K562 (cell line): ENCODE results near the gene PRKAR1B. TPM values are rescaled to one million over a fixed set of nuclear protein-coding genes. Genes with fewer than 3 reads are reported as not detected.

Experiments
- ATAC-seq: fragments of 200-7000 bp; cut with Tn5 transposase; 3 replicates; pipeline ENCODE4 v1.9.1; 2020; ENCODE audit warnings: moderate library complexity
- BruUV-seq: library from RNA; stranded (reverse); fragments of 400-500 nt; replicated peaks from 2 replicates; lab custom pipeline; 2021; lab: Mats Ljungman, UMichigan
- CTCF ChIA-PET: fragments of 300-600 bp; formaldehyde crosslinking; extraction: SDS; loops from one replicate; lab custom pipeline; 2021; ENCODE audit warnings: low intra/inter-chr PET ratio; lab: Yijun Ruan, JAX
- POLR2A ChIA-PET: fragments of 300-600, 350-650 bp; sonication (Branson Sonifier 250); formaldehyde crosslinking; extraction: SDS; loops from one replicate; lab custom pipeline; 2021; ENCODE audit warnings: antibody characterized with exemption, inconsistent platforms; lab: Yijun Ruan, JAX
- DNase-seq, 4 experiments: peaks; one replicate each; pipeline versions ENCODE4 v3.0.0 to v3.0.0-alpha.2; 2011 to 2018; ENCODE audit warnings: low spot score in 3 of 4, mixed read lengths in 3 of 4; ENCODE audit errors: extremely low read depth in 1 of 4
- FAIRE-seq: peaks from 2 replicates; lab custom pipeline; 2011; peaks lifted over from hg19 to GRCh38; lab: Jason Lieb, UNC
- H2AFZ ChIP-seq: 2 replicates; pipeline ENCODE4 v1.6.0; 2011; ENCODE audit warnings: low read depth, low read length, control low read depth, inconsistent platforms
- H3K27ac ChIP-seq: fragments of 200-600 bp; 3 replicates; pipeline ENCODE4 v1.8.0; 2011; ENCODE audit warnings: low read depth, mild to moderate bottlenecking, control low read depth, inconsistent platforms, low read length, moderate library complexity, mixed read lengths; ENCODE audit errors: extremely low read depth
- H3K27me3 ChIP-seq, 2 experiments: fragments of 300-600 bp in 1 of 2; 2 replicates in 1 of 2; 3 replicates in 1 of 2; pipeline versions ENCODE4 v1.6.0 to v1.8.0; 2011; ENCODE audit warnings: inconsistent platforms in 2 of 2, low read length in 2 of 2, mild to moderate bottlenecking in 1 of 2, mixed read lengths in 1 of 2, moderate library complexity in 1 of 2; ENCODE audit not compliant: control insufficient read depth in 2 of 2, insufficient read depth in 2 of 2
- H3K36me3 ChIP-seq: fragments of 300-600 bp; 3 replicates; pipeline ENCODE4 v1.8.0; 2011; ENCODE audit warnings: mild to moderate bottlenecking, low read length, inconsistent platforms; ENCODE audit not compliant: control insufficient read depth, insufficient read depth
- H3K4me1 ChIP-seq, 2 experiments: fragments of 200-600 bp in 1 of 2; replicated peaks in 1 of 2; 2 replicates in 1 of 2; 3 replicates in 1 of 2; pipeline versions ENCODE4 v1.5.1 to v1.8.0; 2011; ENCODE audit warnings: inconsistent platforms in 2 of 2, low read length in 2 of 2, mild to moderate bottlenecking in 1 of 2, mixed read lengths in 1 of 2, moderate library complexity in 1 of 2; ENCODE audit not compliant: control insufficient read depth in 2 of 2, insufficient read depth in 2 of 2
- H3K4me2 ChIP-seq: 2 replicates; pipeline ENCODE4 v1.6.1; 2011; ENCODE audit warnings: low read length, control low read depth, inconsistent platforms, mixed read lengths; ENCODE audit not compliant: insufficient read depth
- H3K4me3 ChIP-seq: fragments of 200-600 bp; sonication (generic), shearing (Covaris generic); 2 replicates; pipeline ENCODE4 v1.5.1; 2016; ENCODE audit warnings: control low read depth, inconsistent platforms
- H3K79me2 ChIP-seq: fragments of 200-600 bp; 3 replicates; pipeline ENCODE4 v1.8.0; 2011; ENCODE audit warnings: low read length, inconsistent platforms; ENCODE audit not compliant: control insufficient read depth, insufficient read depth
- H3K9ac ChIP-seq, 2 experiments: 2 replicates each; pipeline versions ENCODE4 v1.6.0 to v1.6.1; 2011; ENCODE audit warnings: low read depth in 2 of 2, low read length in 2 of 2, control low read depth in 1 of 2, inconsistent platforms in 1 of 2, mild to moderate bottlenecking in 1 of 2, mixed read lengths in 1 of 2; ENCODE audit not compliant: insufficient read depth in 1 of 2
- H3K9me1 ChIP-seq: one replicate; pipeline ENCODE4 v1.6.0; 2011; ENCODE audit warnings: inconsistent platforms, mild to moderate bottlenecking, low read length, moderate library complexity; ENCODE audit not compliant: control insufficient read depth, insufficient read depth
- H3K9me3 ChIP-seq: replicated peaks from 2 replicates; pipeline ENCODE4 v1.5.1; 2011; ENCODE audit warnings: low read depth, low read length, inconsistent platforms; ENCODE audit not compliant: control insufficient read depth, insufficient read depth
- H4K20me1 ChIP-seq: replicated peaks from 2 replicates; pipeline ENCODE4 v1.6.1; 2011; ENCODE audit warnings: low read length, inconsistent platforms, mixed read lengths; ENCODE audit not compliant: control insufficient read depth, insufficient read depth
- CCNT2 ChIP-seq: IDR thresholded peaks from 2 replicates; pipeline ENCODE4 v1.6.1; 2011; ENCODE audit warnings: borderline replicate concordance, low read depth, mild to moderate bottlenecking, moderate library complexity, mixed read lengths, low read length; ENCODE audit not compliant: insufficient read length; ENCODE audit errors: extremely low read depth
- FOS ChIP-seq: IDR thresholded peaks from 3 replicates; pipeline ENCODE4 v1.6.1; 2011; ENCODE audit not compliant: insufficient read length; ENCODE audit errors: extremely low read depth
- RHOXF2B ChIP-seq: fragments of 250-450 bp; sonication (Bioruptor Pico); conservative IDR thresholded peaks from 2 replicates; pipeline ENCODE4 v1.5.1; 2021
- SAP30 ChIP-seq: fragments of 200-600 bp; sonication (generic); IDR thresholded peaks from 2 replicates; pipeline ENCODE4 v1.6.1; 2012; ENCODE audit warnings: borderline replicate concordance, low read depth, mild to moderate bottlenecking, moderate library complexity, low read length, control low read depth, inconsistent platforms; ENCODE audit not compliant: insufficient read depth, poor library complexity, severe bottlenecking
- SPI1 ChIP-seq: IDR thresholded peaks from 2 replicates; pipeline ENCODE4 v1.6.1; 2011; ENCODE audit warnings: low read depth, low read length, control low read depth, borderline replicate concordance
- ZNF124 ChIP-seq: sonication (generic); formaldehyde crosslinking; IDR thresholded peaks from 2 replicates; pipeline ENCODE4 v1.8.1; 2022; ENCODE audit warnings: missing genetic modification reagents
- ZNF507 ChIP-seq: conservative IDR thresholded peaks from 2 replicates; pipeline ENCODE4 v1.6.1; 2017; ENCODE audit warnings: missing genetic modification characterization, missing compliant biosample characterization
- WGBS: fragments of 100-300 bp; shearing (Covaris generic); methylation state at CpG from one replicate; pipeline ENCODE4 v1.1.6; 2016; ENCODE audit warnings: low coverage, mixed read lengths; ENCODE audit not compliant: insufficient coverage; ENCODE audit errors: missing lambda C conversion rate; 5-methylcytosine and 5-hydroxymethylcytosine counted together
- in situ Hi-C: fragments of 300-500 bp; cut with MboI; formaldehyde crosslinking; loops from 4 replicates; pipeline ENCODE4 v1.15.0; 2018; ENCODE audit warnings: inconsistent platforms, mixed read lengths
- intact Hi-C: fragments of 100-400 bp; cut with micrococcal nuclease; formaldehyde crosslinking; loops from 2 replicates; pipeline ENCODE4 v1.14.2; 2022
- polyA plus RNA-seq, 8 experiments: library from polyadenylated mRNA; depleted of rRNA in 4 of 8; stranded (reverse) in 5 of 8; unstranded in 3 of 8; fragments of >200 nt; fragmentation: Nextera tagmentation in 2 of 8; fragmentation: Illumina TruSeq in 1 of 8; extraction: Ambion mirVana in 2 of 8; extraction: Trizol in 1 of 8; gene quantifications; 2 replicates each; pipeline versions ENCODE4 v1.2.1 to v1.2.3, GENCODE V29; 2011 to 2014; ENCODE audit warnings: inconsistent platforms in 1 of 8, missing spikeins in 1 of 8
- total RNA-seq, 7 experiments: library from RNA; depleted of rRNA in 6 of 7; stranded (reverse); fragments of >200 nt in 6 of 7; fragmentation: Illumina TruSeq in 2 of 7; extraction: Trizol in 2 of 7; gene quantifications; 2 replicates each; pipeline versions ENCODE4 v1.2.1 to v1.2.3, GENCODE V29; 2011 to 2021; ENCODE audit warnings: low replicate concordance in 1 of 7
- TF ChIP-seq, protein P1 (sequence below): fragments of 450-650 bp; IDR thresholded peaks from 2 replicates; pipeline ENCODE4 v1.6.1; 2018; ENCODE audit not compliant: partially characterized antibody
- TF ChIP-seq, protein P2 (sequence below): fragments of 450-650 bp; formaldehyde crosslinking; conservative IDR thresholded peaks from 2 replicates; pipeline ENCODE4 v1.4.0; 2022; ENCODE audit warnings: mild to moderate bottlenecking, missing genetic modification characterization
- TF ChIP-seq, protein P3 (sequence below): fragments of 250-450 bp; sonication (Bioruptor Pico); IDR thresholded peaks from 2 replicates; pipeline ENCODE4 v1.5.0; 2022; ENCODE audit warnings: mild to moderate bottlenecking

PRKAR1B gene
- total and polyA plus RNA-seq, 9 of the 15 experiments (the other 6 are each of a cell fraction or from before 2014, with no cell fraction given) = 0.99 to 30.5 (median 12.7) TPM

DNA sequence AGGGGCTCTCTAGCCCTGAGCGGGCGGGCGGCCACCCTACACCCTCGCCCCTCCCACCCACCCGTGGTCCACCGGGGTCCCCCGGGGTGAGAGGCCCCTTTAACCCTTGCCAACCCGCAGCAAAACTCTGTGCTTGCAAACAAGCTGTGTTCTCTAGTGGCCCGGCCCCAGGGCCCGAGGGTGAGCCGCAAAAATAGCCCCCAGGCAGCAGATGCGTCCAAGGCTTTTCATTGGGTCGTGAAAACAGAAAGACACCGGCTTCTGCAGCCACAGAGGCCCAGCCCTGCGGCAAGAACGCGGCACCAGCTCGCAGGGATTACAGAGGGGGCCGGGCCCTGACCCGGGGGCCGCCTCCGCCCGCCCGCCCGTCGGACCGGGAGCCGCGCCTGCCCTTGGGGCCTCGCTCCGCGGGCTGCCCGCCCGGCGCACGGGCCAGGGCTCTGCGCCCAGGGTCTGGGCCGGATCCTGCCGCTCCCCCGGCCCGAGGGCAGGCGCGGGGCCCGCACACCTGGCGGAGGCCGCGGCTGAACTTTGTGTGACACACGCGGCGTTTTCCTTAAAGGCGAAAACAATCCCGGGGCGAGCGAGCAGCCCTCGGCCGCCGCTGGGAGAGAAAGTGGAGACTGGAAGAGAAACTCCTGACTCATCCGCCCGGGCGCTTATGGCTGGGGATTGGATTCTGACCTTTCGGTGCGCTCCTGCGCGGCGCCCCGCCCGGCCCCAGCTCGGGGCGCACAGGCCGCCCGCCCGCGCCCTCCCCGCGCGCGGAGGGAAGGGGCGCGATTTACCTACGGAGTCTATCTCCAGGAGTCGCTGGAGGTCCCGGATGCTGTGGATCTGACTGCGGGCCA is 210.2 kb downstream of the PRKAR1B start:
- ATAC-seq = no peak
- TF ChIP-seq, protein P1, sequence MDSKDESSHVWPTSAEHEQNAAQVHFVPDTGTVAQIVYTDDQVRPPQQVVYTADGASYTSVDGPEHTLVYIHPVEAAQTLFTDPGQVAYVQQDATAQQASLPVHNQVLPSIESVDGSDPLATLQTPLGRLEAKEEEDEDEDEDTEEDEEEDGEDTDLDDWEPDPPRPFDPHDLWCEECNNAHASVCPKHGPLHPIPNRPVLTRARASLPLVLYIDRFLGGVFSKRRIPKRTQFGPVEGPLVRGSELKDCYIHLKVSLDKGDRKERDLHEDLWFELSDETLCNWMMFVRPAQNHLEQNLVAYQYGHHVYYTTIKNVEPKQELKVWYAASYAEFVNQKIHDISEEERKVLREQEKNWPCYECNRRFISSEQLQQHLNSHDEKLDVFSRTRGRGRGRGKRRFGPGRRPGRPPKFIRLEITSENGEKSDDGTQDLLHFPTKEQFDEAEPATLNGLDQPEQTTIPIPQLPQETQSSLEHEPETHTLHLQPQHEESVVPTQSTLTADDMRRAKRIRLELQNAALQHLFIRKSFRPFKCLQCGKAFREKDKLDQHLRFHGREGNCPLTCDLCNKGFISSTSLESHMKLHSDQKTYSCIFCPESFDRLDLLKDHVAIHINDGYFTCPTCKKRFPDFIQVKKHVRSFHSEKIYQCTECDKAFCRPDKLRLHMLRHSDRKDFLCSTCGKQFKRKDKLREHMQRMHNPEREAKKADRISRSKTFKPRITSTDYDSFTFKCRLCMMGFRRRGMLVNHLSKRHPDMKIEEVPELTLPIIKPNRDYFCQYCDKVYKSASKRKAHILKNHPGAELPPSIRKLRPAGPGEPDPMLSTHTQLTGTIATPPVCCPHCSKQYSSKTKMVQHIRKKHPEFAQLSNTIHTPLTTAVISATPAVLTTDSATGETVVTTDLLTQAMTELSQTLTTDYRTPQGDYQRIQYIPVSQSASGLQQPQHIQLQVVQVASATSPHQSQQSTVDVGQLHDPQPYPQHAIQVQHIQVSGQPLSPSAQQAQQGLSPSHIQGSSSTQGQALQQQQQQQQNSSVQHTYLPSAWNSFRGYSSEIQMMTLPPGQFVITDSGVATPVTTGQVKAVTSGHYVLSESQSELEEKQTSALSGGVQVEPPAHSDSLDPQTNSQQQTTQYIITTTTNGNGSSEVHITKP = no peak
- TF ChIP-seq, protein P2, sequence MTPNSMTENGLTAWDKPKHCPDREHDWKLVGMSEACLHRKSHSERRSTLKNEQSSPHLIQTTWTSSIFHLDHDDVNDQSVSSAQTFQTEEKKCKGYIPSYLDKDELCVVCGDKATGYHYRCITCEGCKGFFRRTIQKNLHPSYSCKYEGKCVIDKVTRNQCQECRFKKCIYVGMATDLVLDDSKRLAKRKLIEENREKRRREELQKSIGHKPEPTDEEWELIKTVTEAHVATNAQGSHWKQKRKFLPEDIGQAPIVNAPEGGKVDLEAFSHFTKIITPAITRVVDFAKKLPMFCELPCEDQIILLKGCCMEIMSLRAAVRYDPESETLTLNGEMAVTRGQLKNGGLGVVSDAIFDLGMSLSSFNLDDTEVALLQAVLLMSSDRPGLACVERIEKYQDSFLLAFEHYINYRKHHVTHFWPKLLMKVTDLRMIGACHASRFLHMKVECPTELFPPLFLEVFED (CRISPR knock-in tag) = no peak
- no peak for TF ChIP-seq SPI1
- TF ChIP-seq ZNF124 (CRISPR knock-in tag) = no peak
- no peak for TF ChIP-seq FOS
- no peak for TF ChIP-seq ZNF507 (tag)
- TF ChIP-seq SAP30 = no peak
- TF ChIP-seq, protein P3, sequence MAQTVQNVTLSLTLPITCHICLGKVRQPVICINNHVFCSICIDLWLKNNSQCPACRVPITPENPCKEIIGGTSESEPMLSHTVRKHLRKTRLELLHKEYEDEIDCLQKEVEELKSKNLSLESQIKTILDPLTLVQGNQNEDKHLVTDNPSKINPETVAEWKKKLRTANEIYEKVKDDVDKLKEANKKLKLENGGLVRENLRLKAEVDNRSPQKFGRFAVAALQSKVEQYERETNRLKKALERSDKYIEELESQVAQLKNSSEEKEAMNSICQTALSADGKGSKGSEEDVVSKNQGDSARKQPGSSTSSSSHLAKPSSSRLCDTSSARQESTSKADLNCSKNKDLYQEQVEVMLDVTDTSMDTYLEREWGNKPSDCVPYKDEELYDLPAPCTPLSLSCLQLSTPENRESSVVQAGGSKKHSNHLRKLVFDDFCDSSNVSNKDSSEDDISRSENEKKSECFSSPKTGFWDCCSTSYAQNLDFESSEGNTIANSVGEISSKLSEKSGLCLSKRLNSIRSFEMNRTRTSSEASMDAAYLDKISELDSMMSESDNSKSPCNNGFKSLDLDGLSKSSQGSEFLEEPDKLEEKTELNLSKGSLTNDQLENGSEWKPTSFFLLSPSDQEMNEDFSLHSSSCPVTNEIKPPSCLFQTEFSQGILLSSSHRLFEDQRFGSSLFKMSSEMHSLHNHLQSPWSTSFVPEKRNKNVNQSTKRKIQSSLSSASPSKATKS = no peak
- no peak for TF ChIP-seq RHOXF2B
- peak; percentile 25 for TF ChIP-seq CCNT2

More for the DNA sequence above, 210.2 kb downstream of the PRKAR1B start:
- H3K9me3 ChIP-seq = no peaks in the 10 kb centered on the region
- in situ Hi-C loops = no loop called here
- H3K4me1 ChIP-seq = peaks cover 0 to 62% of the 10 kb centered on the region in 2 experiments; a peak in 3 of 5 replicates
- WGBS = 14% methylated on average over 51 of the region's 83 CpGs
- intact Hi-C loops = loop anchor here (5.0 kb wide), 1 partner anchor 120 kb away; no protein-coding TSS in a partner anchor
- ChIA-PET CTCF (no interaction called here), POLR2A (no interaction called here)
- H3K27me3 ChIP-seq = peaks cover 0 to 12% of the 10 kb centered on the region in 2 experiments; a peak in 2 of 5 replicates
- no peak overlapping the region for H2AFZ ChIP-seq
- no peaks in the 10 kb centered on the region for H3K9me1 ChIP-seq
- H3K27ac ChIP-seq = no peak overlapping the region
- no peak overlapping the region for H3K4me2 ChIP-seq
- DNase-seq (peak; percentile 44 to 62 (median 51)), FAIRE-seq (no peak)
- no TSS peak for BruUV-seq
- H3K36me3 ChIP-seq = no peaks in the 10 kb centered on the region
- H3K9ac ChIP-seq = peak overlapping the region in 1 of 2 experiments; percentile 26; a peak in 1 of 4 replicates
- H3K79me2 ChIP-seq = peaks cover 7% of the 10 kb centered on the region; the same call in 1 of the 3 replicates
- H3K4me3 ChIP-seq = peak overlapping the region; percentile 15; the same call in 1 of the 2 replicates
- H4K20me1 ChIP-seq = peaks cover 13% of the 10 kb centered on the region; the same call in 1 of the 2 replicates
